Aorta (tissue), 4 donors: ENCODE data around the gene SCCPDH. TPM values are rescaled to one million over a fixed set of nuclear protein-coding genes. Genes with fewer than 3 reads are reported as not detected.

ENCODE experiments used
- polyA plus RNA-seq, 2 donors: library from polyadenylated mRNA; stranded (reverse); fragments of 200-250 nt; gene quantifications; one replicate each; pipeline ENCODE4 v1.2.3, GENCODE V29; 2013
- total RNA-seq, 2 donors: library from RNA; stranded (reverse); fragmentation: NEBNext Ultra II Directional; extraction: Animal tissue kit (Norgen Biotek cat#: 25700); gene quantifications; one replicate each; pipeline ENCODE4 v1.2.1, GENCODE V29; 2021
- donor health status: healthy with polysubstance abuse.
- donor health status: Bipolar disorder and iron deficiency.
- donor health status: DM: no; HTN: no; CAD: no.
- donor health status: DM: yes; HTN: yes; CAD: no.

Gene SCCPDH
- total and polyA plus RNA-seq, 4 donors = 16.6 to 24.8 (median 18.3) TPM

Other genes with a start within 250 kb of the SCCPDH start
- 10 to 100 TPM; 11.5 to 29.1 TPM for gene SMYD3, start 217.1 kb upstream of the SCCPDH start, total RNA-seq
- 10 to 100 TPM in 1 of 2 donors, 1 to 10 TPM in 1; 6.0 to 10.7 TPM for gene SMYD3, start 217.1 kb upstream of the SCCPDH start, polyA plus RNA-seq
- gene TFB2M, start 158.1 kb upstream of the SCCPDH start, total RNA-seq = 1 to 10 TPM; 5.2 to 5.6 TPM
- gene TFB2M, start 158.1 kb upstream of the SCCPDH start, polyA plus RNA-seq = 1 to 10 TPM; 3.8 to 5.8 TPM
- gene CNST, start 158.0 kb upstream of the SCCPDH start, total RNA-seq = 10 to 100 TPM; 24.5 to 27.8 TPM
- 1 to 10 TPM; 6.9 to 7.7 TPM for gene CNST, start 158.0 kb upstream of the SCCPDH start, polyA plus RNA-seq
- gene AHCTF1, start 207.5 kb downstream of the SCCPDH start, total RNA-seq = 10 to 100 TPM; 31.5 to 32.4 TPM
- 10 to 100 TPM in 1 of 2 donors, 1 to 10 TPM in 1; 7.5 to 13.7 TPM for gene AHCTF1, start 207.5 kb downstream of the SCCPDH start, polyA plus RNA-seq